ENCODE data around the gene TEAD1. TPM values are rescaled to one million over a fixed set of nuclear protein-coding genes. Genes with fewer than 3 reads are reported as not detected.

TEAD1 gene
- total and polyA plus RNA-seq, 5 donors from 2014 or later = 0.30 TPM; not detected in 4

- Mint-ChIP-seq H3K27me3 (peaks cover 24% of the 10 kb centered on the region), H3K9me3 (peaks cover 0 to 2% (median 0%) of the 10 kb centered on the region in 7 donors), H3K4me1 (no peaks in the 10 kb centered on the region), H3K36me3 (no peaks in the 10 kb centered on the region), H3K27ac (no peak overlapping the region), H3K4me3 (no peak overlapping the region)
- no peak overlapping the region for H3K4me3 ChIP-seq (ENCODE audit: low read depth, low read length)
- H3K27ac ChIP-seq (ENCODE audit: insufficient read depth, low read length, poor library complexity, severe bottlenecking) = no peak overlapping the region
- ATAC-seq (ENCODE audit: low read depth in 2 of 2) (no peak), DNase-seq (no peak)
- no peaks in the 10 kb centered on the region for H3K4me1 ChIP-seq (ENCODE audit: control insufficient read depth, insufficient read depth, low read length, poor library complexity, severe bottlenecking)
- no peaks in the 10 kb centered on the region for H3K9me3 ChIP-seq (ENCODE audit: control insufficient read depth in 2 of 2, low read length in 2 of 2)
- H3K36me3 ChIP-seq (ENCODE audit: control insufficient read depth, insufficient read depth, low read length) = no peaks in the 10 kb centered on the region
- H3K27me3 ChIP-seq (ENCODE audit: control insufficient read depth, insufficient read depth, low read length) = no peaks in the 10 kb centered on the region
These were observed 288.1 kb downstream of the TEAD1 start for GRCh38 chr11:12962306-12962705.

- ATAC-seq (ENCODE audit: low read depth in 2 of 2) = no peak
- H3K4me1 Mint-ChIP-seq = no peaks in the 10 kb centered on the region
- Histone ChIP-seq H3K4me1 (ENCODE audit: control insufficient read depth, insufficient read depth, low read length, poor library complexity, severe bottlenecking) (no peaks in the 10 kb centered on the region), H3K4me3 (ENCODE audit: low read depth, low read length) (no peak overlapping the region), H3K27me3 (ENCODE audit: control insufficient read depth, insufficient read depth, low read length) (no peaks in the 10 kb centered on the region), H3K36me3 (ENCODE audit: control insufficient read depth, insufficient read depth, low read length) (no peaks in the 10 kb centered on the region), H3K9me3 (ENCODE audit: control insufficient read depth in 2 of 2, low read length in 2 of 2) (no peaks in the 10 kb centered on the region), H3K27ac (ENCODE audit: insufficient read depth, low read length, poor library complexity, severe bottlenecking) (no peak overlapping the region)
- no peak overlapping the region for H3K4me3 Mint-ChIP-seq
- no peak overlapping the region for H3K27ac Mint-ChIP-seq
- H3K27me3 Mint-ChIP-seq = peaks cover 24% of the 10 kb centered on the region
- H3K36me3 Mint-ChIP-seq = no peaks in the 10 kb centered on the region
- H3K9me3 Mint-ChIP-seq = peaks cover 0 to 2% (median 0%) of the 10 kb centered on the region in 7 donors
- no peak for DNase-seq
These were observed 288.8 kb downstream of the TEAD1 start for GRCh38 chr11:12963051-12963450.

DNA sequence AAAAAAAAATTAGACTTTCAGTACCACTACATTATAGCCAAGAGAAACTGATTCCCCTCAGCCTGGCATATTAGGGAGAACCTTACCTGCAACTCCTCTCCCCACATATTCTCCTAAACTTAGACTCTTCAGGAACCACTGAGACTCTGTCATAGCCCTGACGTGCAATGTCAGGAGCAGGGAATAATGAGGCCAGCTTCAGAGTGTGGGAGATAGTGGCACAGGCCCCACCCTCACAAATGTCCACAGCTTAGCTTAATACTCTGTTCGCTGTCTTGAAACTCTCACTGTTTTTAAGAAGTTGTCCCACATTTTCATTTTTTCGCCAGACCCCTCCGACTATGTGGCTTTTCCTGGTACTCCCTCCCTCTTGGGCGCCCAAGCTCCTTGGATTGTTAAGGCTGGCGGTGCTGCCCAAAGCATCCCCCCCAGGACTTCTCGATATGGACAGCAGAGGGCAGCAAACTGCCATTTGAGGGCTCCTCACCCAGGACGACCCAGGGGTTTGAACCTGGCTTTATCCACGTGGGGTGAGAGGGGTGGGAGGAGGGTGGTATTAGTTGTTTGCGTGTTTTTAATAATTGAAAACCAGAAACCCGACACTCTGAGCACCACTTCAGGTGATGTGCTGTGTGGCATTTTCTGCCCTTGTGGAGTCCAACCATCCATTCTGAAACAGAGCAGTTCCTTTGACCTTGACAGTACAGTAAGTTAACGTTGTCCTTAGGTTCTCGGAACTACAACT lies 289.7 kb downstream of the TEAD1 start:
- Histone ChIP-seq H3K27ac (ENCODE audit: insufficient read depth, low read length, poor library complexity, severe bottlenecking) (no peak overlapping the region), H3K36me3 (ENCODE audit: control insufficient read depth, insufficient read depth, low read length) (no peaks in the 10 kb centered on the region), H3K4me3 (ENCODE audit: low read depth, low read length) (no peak overlapping the region), H3K4me1 (ENCODE audit: control insufficient read depth, insufficient read depth, low read length, poor library complexity, severe bottlenecking) (no peaks in the 10 kb centered on the region), H3K27me3 (ENCODE audit: control insufficient read depth, insufficient read depth, low read length) (no peaks in the 10 kb centered on the region), H3K9me3 (ENCODE audit: control insufficient read depth in 2 of 2, low read length in 2 of 2) (no peaks in the 10 kb centered on the region)
- H3K9me3 Mint-ChIP-seq = peaks cover 0 to 2% (median 0%) of the 10 kb centered on the region in 7 donors
- no peak overlapping the region for H3K27ac Mint-ChIP-seq
- H3K4me1 Mint-ChIP-seq = no peaks in the 10 kb centered on the region
- peaks cover 24% of the 10 kb centered on the region for H3K27me3 Mint-ChIP-seq
- ATAC-seq (ENCODE audit: low read depth in 2 of 2) (peak in 1 of 2 donors; percentile 53), DNase-seq (peak; percentile 18 to 49 (median 41))
- no peak overlapping the region for H3K4me3 Mint-ChIP-seq
- H3K36me3 Mint-ChIP-seq = no peaks in the 10 kb centered on the region

DNA sequence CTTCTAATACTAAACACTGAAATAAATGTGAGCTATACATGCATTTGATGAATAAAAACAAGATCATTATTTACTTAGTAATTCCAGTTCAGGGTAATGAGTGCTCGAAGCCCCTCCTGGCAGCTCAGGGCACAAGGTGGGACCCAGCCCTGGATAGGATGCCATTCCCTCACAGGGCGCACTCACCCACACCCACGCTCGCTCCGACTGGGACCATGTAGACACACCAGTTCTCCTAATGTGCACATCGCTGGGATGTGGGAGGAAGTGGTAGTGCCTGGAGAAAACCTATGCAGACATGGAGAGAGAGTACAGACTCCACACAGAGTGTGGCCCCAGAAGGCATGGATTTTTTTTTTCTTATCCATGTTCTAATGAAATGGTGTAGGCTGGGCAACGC lies 290.4 kb downstream of the TEAD1 start:
- Histone ChIP-seq H3K27me3 (ENCODE audit: control insufficient read depth, insufficient read depth, low read length) (no peaks in the 10 kb centered on the region), H3K27ac (ENCODE audit: insufficient read depth, low read length, poor library complexity, severe bottlenecking) (no peak overlapping the region), H3K4me1 (ENCODE audit: control insufficient read depth, insufficient read depth, low read length, poor library complexity, severe bottlenecking) (no peaks in the 10 kb centered on the region), H3K36me3 (ENCODE audit: control insufficient read depth, insufficient read depth, low read length) (no peaks in the 10 kb centered on the region), H3K9me3 (ENCODE audit: control insufficient read depth in 2 of 2, low read length in 2 of 2) (no peaks in the 10 kb centered on the region), H3K4me3 (ENCODE audit: low read depth, low read length) (no peak overlapping the region)
- ATAC-seq (ENCODE audit: low read depth in 2 of 2) (no peak), DNase-seq (no peak)
- Mint-ChIP-seq H3K27ac (no peak overlapping the region), H3K36me3 (no peaks in the 10 kb centered on the region), H3K27me3 (peaks cover 24% of the 10 kb centered on the region), H3K4me3 (no peak overlapping the region), H3K9me3 (peaks cover 0 to 2% (median 0%) of the 10 kb centered on the region in 7 donors), H3K4me1 (no peaks in the 10 kb centered on the region)

GRCh38 chr11:12966002-12966401 lies 291.8 kb downstream of the TEAD1 start:
- DNase-seq = no peak
- Mint-ChIP-seq H3K9me3 (peaks cover 0 to 2% (median 0%) of the 10 kb centered on the region in 7 donors), H3K36me3 (no peaks in the 10 kb centered on the region), H3K4me3 (no peak overlapping the region), H3K27ac (no peak overlapping the region), H3K27me3 (peaks cover 22% of the 10 kb centered on the region), H3K4me1 (no peaks in the 10 kb centered on the region)
- Histone ChIP-seq H3K27ac (ENCODE audit: insufficient read depth, low read length, poor library complexity, severe bottlenecking) (no peak overlapping the region), H3K4me1 (ENCODE audit: control insufficient read depth, insufficient read depth, low read length, poor library complexity, severe bottlenecking) (no peaks in the 10 kb centered on the region), H3K36me3 (ENCODE audit: control insufficient read depth, insufficient read depth, low read length) (no peaks in the 10 kb centered on the region), H3K4me3 (ENCODE audit: low read depth, low read length) (no peak overlapping the region), H3K9me3 (ENCODE audit: control insufficient read depth in 2 of 2, low read length in 2 of 2) (no peaks in the 10 kb centered on the region), H3K27me3 (ENCODE audit: control insufficient read depth, insufficient read depth, low read length) (no peaks in the 10 kb centered on the region)
- ATAC-seq (ENCODE audit: low read depth in 2 of 2) = no peak

DNA sequence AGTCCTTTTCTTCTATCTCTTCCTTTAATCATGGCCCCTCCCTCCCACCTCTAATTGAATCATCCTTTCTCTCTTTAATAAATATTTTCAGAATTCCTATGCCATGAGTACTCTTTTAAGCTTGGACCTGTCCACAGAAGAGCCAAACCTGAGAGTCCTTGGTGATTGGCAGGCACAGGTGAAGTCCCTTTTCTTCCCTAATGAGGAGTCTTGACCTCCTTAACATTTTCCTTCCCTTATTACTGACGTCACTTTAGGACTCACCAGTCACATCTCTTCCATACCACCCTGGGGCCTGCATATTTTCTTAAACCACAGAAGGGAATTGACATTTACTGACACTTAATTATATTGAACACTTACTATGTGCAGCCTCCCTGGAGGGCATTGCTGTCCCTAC lies 293.9 kb downstream of the TEAD1 start:
- peaks cover 9% of the 10 kb centered on the region for H3K27me3 Mint-ChIP-seq
- H3K27ac Mint-ChIP-seq = no peak overlapping the region
- Histone ChIP-seq H3K36me3 (ENCODE audit: control insufficient read depth, insufficient read depth, low read length) (no peaks in the 10 kb centered on the region), H3K4me1 (ENCODE audit: control insufficient read depth, insufficient read depth, low read length, poor library complexity, severe bottlenecking) (no peaks in the 10 kb centered on the region), H3K9me3 (ENCODE audit: control insufficient read depth in 2 of 2, low read length in 2 of 2) (no peaks in the 10 kb centered on the region), H3K27ac (ENCODE audit: insufficient read depth, low read length, poor library complexity, severe bottlenecking) (no peak overlapping the region), H3K4me3 (ENCODE audit: low read depth, low read length) (no peak overlapping the region), H3K27me3 (ENCODE audit: control insufficient read depth, insufficient read depth, low read length) (peaks cover 3% of the 10 kb centered on the region)
- H3K36me3 Mint-ChIP-seq = no peaks in the 10 kb centered on the region
- H3K4me3 Mint-ChIP-seq = no peak overlapping the region
- DNase-seq = no peak
- ATAC-seq (ENCODE audit: low read depth in 2 of 2) = no peak
- H3K4me1 Mint-ChIP-seq = no peaks in the 10 kb centered on the region
- peaks cover 0 to 2% (median 0%) of the 10 kb centered on the region in 7 donors for H3K9me3 Mint-ChIP-seq

GRCh38 chr11:12968826-12969225 lies 294.6 kb downstream of the TEAD1 start:
- Histone ChIP-seq H3K4me3 (ENCODE audit: low read depth, low read length) (no peak overlapping the region), H3K9me3 (ENCODE audit: control insufficient read depth in 2 of 2, low read length in 2 of 2) (no peaks in the 10 kb centered on the region), H3K27me3 (ENCODE audit: control insufficient read depth, insufficient read depth, low read length) (peaks cover 3% of the 10 kb centered on the region), H3K4me1 (ENCODE audit: control insufficient read depth, insufficient read depth, low read length, poor library complexity, severe bottlenecking) (no peaks in the 10 kb centered on the region), H3K36me3 (ENCODE audit: control insufficient read depth, insufficient read depth, low read length) (no peaks in the 10 kb centered on the region), H3K27ac (ENCODE audit: insufficient read depth, low read length, poor library complexity, severe bottlenecking) (no peak overlapping the region)
- Mint-ChIP-seq H3K4me1 (no peaks in the 10 kb centered on the region), H3K36me3 (no peaks in the 10 kb centered on the region), H3K9me3 (peaks cover 0 to 2% (median 0%) of the 10 kb centered on the region in 7 donors), H3K4me3 (no peak overlapping the region), H3K27ac (no peak overlapping the region), H3K27me3 (peaks cover 9% of the 10 kb centered on the region)
- ATAC-seq (ENCODE audit: low read depth in 2 of 2) = no peak
- no peak for DNase-seq

DNA sequence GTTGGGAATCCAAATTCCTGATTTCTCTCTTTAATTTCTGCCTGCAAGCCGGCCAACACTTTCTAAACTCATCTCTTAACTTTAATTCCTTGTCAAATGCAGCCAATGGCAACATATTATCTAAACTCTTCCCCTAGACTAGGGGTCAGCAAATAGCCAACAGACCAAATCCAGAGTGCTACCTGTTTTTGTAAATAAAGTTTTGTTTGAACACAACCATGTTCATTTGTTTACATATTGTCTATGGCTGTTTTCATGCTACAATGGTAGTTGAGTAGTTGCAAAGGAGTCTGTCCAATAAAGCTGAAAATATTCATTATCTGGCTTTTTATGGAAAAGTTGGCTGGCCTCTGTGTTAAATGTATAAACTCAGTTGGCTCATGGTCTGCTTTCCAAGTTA lies 297.7 kb downstream of the TEAD1 start:
- Mint-ChIP-seq H3K27ac (no peak overlapping the region), H3K4me1 (no peaks in the 10 kb centered on the region)
- no peak for ATAC-seq (ENCODE audit: low read depth in 2 of 2)

More for the DNA sequence above, 297.7 kb downstream of the TEAD1 start:
- no peak overlapping the region for H3K4me3 Mint-ChIP-seq
- no peaks in the 10 kb centered on the region for H3K36me3 ChIP-seq (ENCODE audit: control insufficient read depth, insufficient read depth, low read length)
- H3K4me3 ChIP-seq (ENCODE audit: low read depth, low read length) = no peak overlapping the region
- no peaks in the 10 kb centered on the region for H3K36me3 Mint-ChIP-seq
- no peak overlapping the region for H3K27ac ChIP-seq (ENCODE audit: insufficient read depth, low read length, poor library complexity, severe bottlenecking)
- peaks cover 0 to 2% (median 0%) of the 10 kb centered on the region in 7 donors for H3K9me3 Mint-ChIP-seq
- H3K27me3 ChIP-seq (ENCODE audit: control insufficient read depth, insufficient read depth, low read length) = peaks cover 11% of the 10 kb centered on the region
- no peak for DNase-seq
- H3K27me3 Mint-ChIP-seq = peaks cover 4% of the 10 kb centered on the region
- H3K9me3 ChIP-seq (ENCODE audit: control insufficient read depth in 2 of 2, low read length in 2 of 2) = no peaks in the 10 kb centered on the region
- H3K4me1 ChIP-seq (ENCODE audit: control insufficient read depth, insufficient read depth, low read length, poor library complexity, severe bottlenecking) = no peaks in the 10 kb centered on the region
